HepG2 (cell line): ENCODE results near the gene EMILIN1. TPM values are rescaled to one million over a fixed set of nuclear protein-coding genes. Genes with fewer than 3 reads are reported as not detected.

Experiments
- ARNT2 ChIP-seq: sonication (generic); formaldehyde crosslinking; IDR thresholded peaks from 2 replicates; pipeline ENCODE4 v1.8.0; 2022; ENCODE audit warnings: mild to moderate bottlenecking, low read depth, missing genetic modification reagents, moderate library complexity
- ATRX ChIP-seq: sonication (generic); formaldehyde crosslinking; IDR thresholded peaks from 2 replicates; pipeline ENCODE4 v1.4.0; 2020; ENCODE audit warnings: missing genetic modification reagents, borderline replicate concordance
- CEBPG ChIP-seq: IDR thresholded peaks from 2 replicates; pipeline ENCODE4 v1.6.1; 2016
- FOSL1 ChIP-seq: sonication (generic); formaldehyde crosslinking; IDR thresholded peaks from 2 replicates; pipeline ENCODE4 v1.9.0; 2021; ENCODE audit warnings: missing genetic modification reagents, borderline replicate concordance
- FOXJ3 ChIP-seq: sonication (generic); formaldehyde crosslinking; IDR thresholded peaks from 2 replicates; pipeline ENCODE4 v1.4.0; 2020; ENCODE audit warnings: missing genetic modification reagents, mild to moderate bottlenecking, borderline replicate concordance
- GATAD1 ChIP-seq: IDR thresholded peaks from 2 replicates; pipeline ENCODE4 v1.6.1; 2016; ENCODE audit warnings: missing genetic modification reagents, missing compliant biosample characterization
- KDM3A ChIP-seq: IDR thresholded peaks from 2 replicates; pipeline ENCODE4 v1.6.1; 2018; ENCODE audit warnings: low read depth, missing compliant biosample characterization
- NBN ChIP-seq: fragments of 450-650 bp; conservative IDR thresholded peaks from 2 replicates; pipeline ENCODE4 v1.6.1; 2017
- SMAD9 ChIP-seq: sonication (generic); formaldehyde crosslinking; IDR thresholded peaks from 2 replicates; pipeline ENCODE4 v1.5.1; 2020; ENCODE audit warnings: mild to moderate bottlenecking, missing genetic modification reagents
- TGIF2 ChIP-seq: IDR thresholded peaks from 2 replicates; pipeline ENCODE4 v1.6.1; 2016; ENCODE audit warnings: control low read depth, missing compliant biosample characterization
- ZNF33B ChIP-seq: sonication (generic); formaldehyde crosslinking; IDR thresholded peaks from 2 replicates; pipeline ENCODE4 v1.5.1; 2020; ENCODE audit warnings: mild to moderate bottlenecking, missing genetic modification reagents
- ZNF619 ChIP-seq: sonication (generic); formaldehyde crosslinking; IDR thresholded peaks from 2 replicates; pipeline ENCODE4 v1.4.0; 2020; ENCODE audit warnings: mild to moderate bottlenecking, missing genetic modification reagents
- ZNF720 ChIP-seq: sonication (generic); formaldehyde crosslinking; IDR thresholded peaks from 2 replicates; pipeline ENCODE4 v1.4.0; 2020; ENCODE audit warnings: missing genetic modification reagents
- polyA plus RNA-seq, 8 experiments: library from polyadenylated mRNA; depleted of rRNA in 3 of 8; stranded (reverse) in 7 of 8; unstranded in 1 of 8; fragments of >200 nt; fragmentation: Illumina TruSeq in 4 of 8; extraction: Trizol in 4 of 8; gene quantifications; 2 replicates each; pipeline versions ENCODE4 v1.2.1 to v1.2.3, GENCODE V29; 2011 to 2016; ENCODE audit warnings: low read depth in 4 of 8, missing spikeins in 1 of 8, mixed read lengths in 1 of 8; ENCODE audit not compliant: insufficient read depth in 1 of 8
- total RNA-seq, 5 experiments: library from RNA; depleted of rRNA; stranded (reverse); fragments of >200 nt; fragmentation: Illumina TruSeq; extraction: Trizol; gene quantifications; 2 replicates each; pipeline ENCODE4 v1.2.3, GENCODE V29; 2016; ENCODE audit warnings: low read depth in 1 of 5
- TF ChIP-seq, protein P1 (sequence below): sonication (generic); formaldehyde crosslinking; IDR thresholded peaks from 2 replicates; pipeline ENCODE4 v1.5.0; 2020; ENCODE audit warnings: mild to moderate bottlenecking, missing genetic modification reagents
- TF ChIP-seq, protein P2 (sequence below): sonication (generic); formaldehyde crosslinking; IDR thresholded peaks from 2 replicates; pipeline ENCODE4; 2020; ENCODE audit warnings: missing genetic modification reagents, mild to moderate bottlenecking, borderline replicate concordance
- TF ChIP-seq, protein P3 (sequence below), 2 experiments: sonication (generic) in 1 of 2; formaldehyde crosslinking in 1 of 2; IDR thresholded peaks; 2 replicates each; pipeline versions ENCODE4 v1.5.1 to v1.6.1; 2011 to 2020; ENCODE audit warnings: borderline replicate concordance in 1 of 2, low read depth in 1 of 2, low read length in 1 of 2, mild to moderate bottlenecking in 1 of 2, missing genetic modification reagents in 1 of 2, moderate library complexity in 1 of 2
- TF ChIP-seq, protein P4 (sequence below): IDR thresholded peaks from 2 replicates; pipeline ENCODE4 v1.6.1; 2016; ENCODE audit warnings: control low read depth
- TF ChIP-seq, protein P5 (sequence below): sonication (generic); formaldehyde crosslinking; IDR thresholded peaks from 2 replicates; pipeline ENCODE4 v1.5.0; 2020; ENCODE audit warnings: missing genetic modification reagents
- TF ChIP-seq, protein P6 (sequence below): sonication (generic); formaldehyde crosslinking; IDR thresholded peaks from 2 replicates; pipeline ENCODE4 v1.4.0; 2020; ENCODE audit warnings: missing genetic modification reagents

Gene EMILIN1
- total and polyA plus RNA-seq, 2 of the 13 experiments (the other 11 are each of a cell fraction or from before 2014, with no cell fraction given): 8.1 to 9.7 TPM

DNA sequence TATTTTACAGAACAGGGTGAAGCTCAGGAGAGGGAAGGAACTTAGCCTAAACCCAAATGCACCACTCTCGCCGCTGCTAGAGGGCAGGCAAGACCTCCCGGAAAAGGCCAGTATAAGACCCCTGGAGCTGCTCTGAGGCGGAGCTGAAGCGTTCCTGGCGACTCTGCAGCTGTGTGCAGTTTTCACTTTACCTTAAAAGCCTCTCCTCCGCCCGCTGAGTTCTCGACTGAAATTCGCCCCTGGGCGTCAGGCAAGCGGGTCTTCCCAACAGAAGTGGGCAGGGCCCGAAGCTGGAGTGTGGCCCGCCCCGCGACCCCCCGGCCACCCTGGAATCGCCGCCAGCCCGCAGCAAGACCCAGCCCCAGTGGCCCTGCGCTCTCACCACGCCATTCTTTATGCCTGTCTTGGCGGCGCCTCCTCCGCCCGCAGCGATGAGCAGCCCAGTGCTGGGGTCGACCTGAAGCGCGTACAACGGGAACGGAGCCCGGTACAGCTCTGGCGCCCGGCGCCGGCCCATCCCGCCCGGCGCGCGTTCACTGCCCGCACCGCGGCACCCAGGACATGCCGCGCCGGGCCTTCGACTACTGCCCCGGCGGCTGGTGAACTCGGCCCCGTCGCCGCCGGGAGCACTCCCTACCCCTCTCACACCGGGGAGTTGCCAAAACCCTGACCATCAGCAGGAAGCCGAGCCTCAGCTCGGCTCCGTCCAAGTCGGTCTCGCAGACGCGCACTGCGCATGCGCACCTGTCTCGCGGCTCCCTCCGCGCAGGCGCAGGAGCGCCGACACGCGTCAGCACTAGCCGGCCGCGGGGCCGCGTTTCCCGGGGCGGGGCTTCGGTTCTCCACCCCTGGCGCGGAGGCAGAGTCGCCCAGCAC, 55.7 kb downstream of the EMILIN1 start, which contains the start of gene PREB (continued):
- no peak for TF ChIP-seq CEBPG (CRISPR knock-in tag)
- TF ChIP-seq, protein P1, sequence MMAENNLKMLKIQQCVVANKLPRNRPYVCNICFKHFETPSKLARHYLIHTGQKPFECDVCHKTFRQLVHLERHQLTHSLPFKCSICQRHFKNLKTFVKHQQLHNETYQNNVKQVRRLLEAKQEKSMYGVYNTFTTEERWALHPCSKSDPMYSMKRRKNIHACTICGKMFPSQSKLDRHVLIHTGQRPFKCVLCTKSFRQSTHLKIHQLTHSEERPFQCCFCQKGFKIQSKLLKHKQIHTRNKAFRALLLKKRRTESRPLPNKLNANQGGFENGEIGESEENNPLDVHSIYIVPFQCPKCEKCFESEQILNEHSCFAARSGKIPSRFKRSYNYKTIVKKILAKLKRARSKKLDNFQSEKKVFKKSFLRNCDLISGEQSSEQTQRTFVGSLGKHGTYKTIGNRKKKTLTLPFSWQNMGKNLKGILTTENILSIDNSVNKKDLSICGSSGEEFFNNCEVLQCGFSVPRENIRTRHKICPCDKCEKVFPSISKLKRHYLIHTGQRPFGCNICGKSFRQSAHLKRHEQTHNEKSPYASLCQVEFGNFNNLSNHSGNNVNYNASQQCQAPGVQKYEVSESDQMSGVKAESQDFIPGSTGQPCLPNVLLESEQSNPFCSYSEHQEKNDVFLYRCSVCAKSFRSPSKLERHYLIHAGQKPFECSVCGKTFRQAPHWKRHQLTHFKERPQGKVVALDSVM (CRISPR knock-in tag): no peak
- peak; percentile 84 for TF ChIP-seq GATAD1 (CRISPR knock-in tag)
- TF ChIP-seq ZNF720: no peak
- TF ChIP-seq SMAD9 (CRISPR knock-in tag): no peak
- TF ChIP-seq, protein P2, sequence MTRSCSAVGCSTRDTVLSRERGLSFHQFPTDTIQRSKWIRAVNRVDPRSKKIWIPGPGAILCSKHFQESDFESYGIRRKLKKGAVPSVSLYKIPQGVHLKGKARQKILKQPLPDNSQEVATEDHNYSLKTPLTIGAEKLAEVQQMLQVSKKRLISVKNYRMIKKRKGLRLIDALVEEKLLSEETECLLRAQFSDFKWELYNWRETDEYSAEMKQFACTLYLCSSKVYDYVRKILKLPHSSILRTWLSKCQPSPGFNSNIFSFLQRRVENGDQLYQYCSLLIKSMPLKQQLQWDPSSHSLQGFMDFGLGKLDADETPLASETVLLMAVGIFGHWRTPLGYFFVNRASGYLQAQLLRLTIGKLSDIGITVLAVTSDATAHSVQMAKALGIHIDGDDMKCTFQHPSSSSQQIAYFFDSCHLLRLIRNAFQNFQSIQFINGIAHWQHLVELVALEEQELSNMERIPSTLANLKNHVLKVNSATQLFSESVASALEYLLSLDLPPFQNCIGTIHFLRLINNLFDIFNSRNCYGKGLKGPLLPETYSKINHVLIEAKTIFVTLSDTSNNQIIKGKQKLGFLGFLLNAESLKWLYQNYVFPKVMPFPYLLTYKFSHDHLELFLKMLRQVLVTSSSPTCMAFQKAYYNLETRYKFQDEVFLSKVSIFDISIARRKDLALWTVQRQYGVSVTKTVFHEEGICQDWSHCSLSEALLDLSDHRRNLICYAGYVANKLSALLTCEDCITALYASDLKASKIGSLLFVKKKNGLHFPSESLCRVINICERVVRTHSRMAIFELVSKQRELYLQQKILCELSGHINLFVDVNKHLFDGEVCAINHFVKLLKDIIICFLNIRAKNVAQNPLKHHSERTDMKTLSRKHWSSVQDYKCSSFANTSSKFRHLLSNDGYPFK: peak; percentile 70; the same call in 1 of the 2 replicates
- TF ChIP-seq, protein P3, sequence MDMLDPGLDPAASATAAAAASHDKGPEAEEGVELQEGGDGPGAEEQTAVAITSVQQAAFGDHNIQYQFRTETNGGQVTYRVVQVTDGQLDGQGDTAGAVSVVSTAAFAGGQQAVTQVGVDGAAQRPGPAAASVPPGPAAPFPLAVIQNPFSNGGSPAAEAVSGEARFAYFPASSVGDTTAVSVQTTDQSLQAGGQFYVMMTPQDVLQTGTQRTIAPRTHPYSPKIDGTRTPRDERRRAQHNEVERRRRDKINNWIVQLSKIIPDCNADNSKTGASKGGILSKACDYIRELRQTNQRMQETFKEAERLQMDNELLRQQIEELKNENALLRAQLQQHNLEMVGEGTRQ (IDR thresholded peaks at IDR 0.05; ENCODE audit: low read depth, low read length): no peak; the same call in 1 of the 2 replicates
- TF ChIP-seq, protein P3 (CRISPR knock-in tag; IDR thresholded peaks at IDR 0.05; ENCODE audit: borderline replicate concordance): no peak
- TF ChIP-seq ZNF619 (CRISPR knock-in tag): 0 out of 2 replicates have a peak, but pooled peaks have one; percentile 69
- TF ChIP-seq, protein P4, sequence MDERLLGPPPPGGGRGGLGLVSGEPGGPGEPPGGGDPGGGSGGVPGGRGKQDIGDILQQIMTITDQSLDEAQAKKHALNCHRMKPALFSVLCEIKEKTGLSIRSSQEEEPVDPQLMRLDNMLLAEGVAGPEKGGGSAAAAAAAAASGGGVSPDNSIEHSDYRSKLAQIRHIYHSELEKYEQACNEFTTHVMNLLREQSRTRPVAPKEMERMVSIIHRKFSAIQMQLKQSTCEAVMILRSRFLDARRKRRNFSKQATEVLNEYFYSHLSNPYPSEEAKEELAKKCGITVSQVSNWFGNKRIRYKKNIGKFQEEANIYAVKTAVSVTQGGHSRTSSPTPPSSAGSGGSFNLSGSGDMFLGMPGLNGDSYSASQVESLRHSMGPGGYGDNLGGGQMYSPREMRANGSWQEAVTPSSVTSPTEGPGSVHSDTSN (CRISPR knock-in tag): no peak
- TF ChIP-seq TGIF2 (CRISPR knock-in tag): no peak; the same call in 1 of the 2 replicates
- TF ChIP-seq ZNF33B (CRISPR knock-in tag): 0 out of 2 replicates have a peak, but pooled peaks have one; percentile 25
- TF ChIP-seq FOXJ3 (CRISPR knock-in tag): no peak
- TF ChIP-seq, protein P5, sequence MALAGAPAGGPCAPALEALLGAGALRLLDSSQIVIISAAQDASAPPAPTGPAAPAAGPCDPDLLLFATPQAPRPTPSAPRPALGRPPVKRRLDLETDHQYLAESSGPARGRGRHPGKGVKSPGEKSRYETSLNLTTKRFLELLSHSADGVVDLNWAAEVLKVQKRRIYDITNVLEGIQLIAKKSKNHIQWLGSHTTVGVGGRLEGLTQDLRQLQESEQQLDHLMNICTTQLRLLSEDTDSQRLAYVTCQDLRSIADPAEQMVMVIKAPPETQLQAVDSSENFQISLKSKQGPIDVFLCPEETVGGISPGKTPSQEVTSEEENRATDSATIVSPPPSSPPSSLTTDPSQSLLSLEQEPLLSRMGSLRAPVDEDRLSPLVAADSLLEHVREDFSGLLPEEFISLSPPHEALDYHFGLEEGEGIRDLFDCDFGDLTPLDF (CRISPR knock-in tag): peak; percentile 89
- peak; percentile 35; the same call in 1 of the 2 replicates for TF ChIP-seq ARNT2 (CRISPR knock-in tag)
- TF ChIP-seq KDM3A (CRISPR knock-in tag): no peak; the same call in 1 of the 2 replicates
- TF ChIP-seq FOSL1 (CRISPR knock-in tag): no peak
- no peak for TF ChIP-seq NBN
- TF ChIP-seq ATRX (CRISPR knock-in tag): no peak
- TF ChIP-seq, protein P6, sequence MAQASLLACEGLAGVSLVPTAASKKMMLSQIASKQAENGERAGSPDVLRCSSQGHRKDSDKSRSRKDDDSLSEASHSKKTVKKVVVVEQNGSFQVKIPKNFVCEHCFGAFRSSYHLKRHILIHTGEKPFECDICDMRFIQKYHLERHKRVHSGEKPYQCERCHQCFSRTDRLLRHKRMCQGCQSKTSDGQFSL (CRISPR knock-in tag): no peak
